HG02798 (cell line): ENCODE data around the gene CNGA4.

Source experiments
- ATAC-seq: cut with Tn5 transposase; IDR thresholded peaks from one replicate; pipeline ENCODE4 v1.9.1; 2021; ENCODE audit warnings: mild to moderate bottlenecking; ENCODE audit not compliant: unreplicated experiment, poor library complexity

Gene CNGA4

DNA sequence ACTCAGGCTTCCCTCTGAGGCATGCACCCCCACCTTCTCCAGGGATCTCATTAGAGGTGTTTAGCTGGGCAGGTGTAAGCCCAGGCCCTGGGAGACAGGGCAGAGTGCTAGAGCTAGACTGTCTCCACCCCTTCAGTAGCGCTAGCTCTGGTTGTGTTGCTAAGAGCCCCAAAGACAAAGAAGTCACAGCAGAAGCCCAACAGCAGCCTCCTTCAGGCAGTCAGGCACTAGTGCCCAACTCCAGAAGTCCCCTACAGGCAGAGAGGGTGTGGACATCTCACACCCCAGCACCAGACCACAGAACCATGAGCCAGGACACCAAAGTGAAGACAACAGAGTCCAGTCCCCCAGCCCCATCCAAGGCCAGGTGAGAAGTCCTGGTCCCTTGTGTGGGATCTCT, at the start of gene CNGA4:
CNGA4 (plus strand) TSS at position 188 of the 400 bp plus-strand sequence; CDS start at position 306, 118 bp downstream.
- no peak for ATAC-seq

DNA sequence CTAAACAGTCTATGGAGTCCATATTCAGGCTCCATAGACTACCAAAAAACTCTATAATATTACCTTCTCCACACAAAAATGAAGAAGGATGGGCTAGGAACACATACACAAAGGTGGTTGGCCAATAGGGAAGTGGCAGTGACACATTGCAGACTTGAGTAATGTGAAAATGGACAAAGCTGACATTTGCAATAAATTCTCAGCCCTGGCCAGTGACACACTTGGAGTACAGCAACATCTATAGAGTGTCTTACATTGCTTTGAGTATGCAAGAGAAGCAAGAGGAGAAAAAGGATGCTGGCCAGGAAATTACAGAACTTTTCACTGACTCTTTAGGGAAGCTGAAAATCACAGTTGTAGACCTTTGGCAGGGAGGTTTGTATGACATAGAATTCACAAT, 47.1 kb upstream of the CNGA4 start:
- ATAC-seq: no peak

DNA sequence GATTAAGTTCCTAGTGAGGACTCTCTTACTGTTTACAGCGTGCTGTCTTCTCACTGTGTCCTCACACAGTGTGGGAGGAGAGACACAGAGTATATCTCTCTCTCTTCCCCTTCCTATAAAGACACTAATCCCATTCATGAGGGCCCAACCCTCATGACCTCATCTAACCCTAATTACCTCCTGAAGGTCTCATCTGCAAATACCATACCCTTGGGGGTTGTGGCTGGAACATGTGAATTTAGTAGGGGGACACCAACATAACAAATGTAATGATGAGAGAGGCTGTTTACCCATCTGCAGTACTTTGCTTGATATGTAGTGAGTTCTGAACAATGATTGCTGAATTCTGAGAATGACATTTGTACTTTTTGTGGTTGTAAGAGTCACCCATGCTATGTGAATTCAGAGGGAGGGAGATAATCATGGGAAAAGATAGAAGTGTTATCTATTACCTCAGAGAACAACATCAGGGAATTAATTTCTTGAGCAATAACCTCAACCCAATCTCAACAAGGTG, 44.8 kb upstream of the CNGA4 start:
- ATAC-seq: no peak

DNA sequence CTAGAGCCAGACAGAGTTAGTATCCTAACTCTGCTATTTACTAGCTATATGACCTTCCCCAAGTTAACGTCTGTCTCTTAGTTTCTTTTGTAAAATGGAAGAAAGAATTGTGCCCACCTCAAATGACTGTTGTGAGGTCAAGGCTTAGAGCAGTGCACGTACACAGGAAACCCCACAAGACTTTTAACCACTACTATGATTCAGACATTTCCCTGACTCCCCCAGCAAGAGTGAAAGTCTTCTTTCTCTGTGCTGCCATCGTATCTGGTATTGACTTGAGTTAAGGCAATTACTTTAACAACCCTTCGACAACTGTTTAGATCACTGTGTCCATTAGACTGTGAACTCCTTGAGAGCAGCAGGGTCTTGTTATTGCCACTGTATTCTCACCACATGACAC, 42.5 kb upstream of the CNGA4 start:
- ATAC-seq: no peak

DNA sequence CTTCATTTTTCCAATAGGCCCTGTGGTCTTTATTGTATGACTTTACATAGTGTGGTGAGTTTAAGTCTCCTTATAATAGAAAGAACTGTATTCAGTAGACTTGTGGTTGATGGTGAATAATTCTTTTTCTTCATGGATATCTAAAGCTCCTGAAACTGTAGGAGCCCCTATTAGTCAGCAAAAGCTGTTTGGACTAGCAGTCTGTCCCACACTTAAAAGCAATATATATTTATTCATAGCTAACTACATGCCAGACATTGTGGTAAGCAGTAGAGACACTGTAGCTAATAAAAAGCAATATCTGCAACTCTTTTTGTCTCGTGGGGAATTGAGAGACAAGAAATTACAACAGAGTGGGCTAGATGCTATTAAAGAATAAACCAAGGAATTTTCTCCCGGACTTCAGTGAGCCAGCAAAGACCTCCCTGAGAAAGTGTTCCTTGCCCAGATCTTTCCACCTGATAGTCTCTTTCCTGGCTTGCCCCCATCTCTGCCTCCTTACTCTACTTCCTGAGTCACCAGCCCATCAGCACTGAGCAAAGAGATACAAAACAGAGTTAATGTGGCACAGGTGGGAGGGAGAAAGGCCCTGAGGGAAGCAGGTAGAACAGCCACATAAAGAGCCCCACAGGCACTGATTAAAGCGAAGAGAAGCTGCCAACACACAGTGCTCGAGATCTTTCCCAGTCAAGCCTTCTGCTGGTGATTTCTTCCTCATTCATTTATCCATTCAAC, 41.3 kb upstream of the CNGA4 start:
- no peak for ATAC-seq

- no peak for ATAC-seq
These were observed 39.6 kb upstream of the CNGA4 start, which contains the start of gene OR52W1 for GRCh38 chr11:6199174-6199810. OR52W1 (plus strand) TSS chr11:6199224; CDS start chr11:6199224, 0 bp downstream.

- no peak for ATAC-seq
These were observed 37.9 kb upstream of the CNGA4 start for GRCh38 chr11:6200975-6201374.

DNA sequence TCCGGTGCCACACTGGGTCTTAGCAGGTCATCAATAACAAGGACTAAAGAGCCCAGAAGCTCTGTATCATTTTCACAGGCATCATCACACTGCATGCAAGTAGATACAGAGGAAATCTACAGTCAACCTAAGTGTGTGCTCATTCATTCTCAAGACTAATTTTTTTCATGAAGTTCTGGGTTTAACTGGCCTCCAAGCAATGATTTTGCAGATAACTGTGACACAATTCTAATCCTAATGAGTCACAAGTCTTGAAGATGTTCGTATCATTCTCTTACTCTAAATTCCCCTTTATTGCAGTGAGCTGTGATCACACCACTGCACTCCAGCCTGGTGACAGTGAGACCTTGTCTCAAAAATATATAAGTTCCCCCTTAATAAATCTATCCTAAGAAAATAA, 37.4 kb upstream of the CNGA4 start:
- ATAC-seq: no peak

GRCh38 chr11:6202041-6202440, 36.8 kb upstream of the CNGA4 start:
- no peak for ATAC-seq

- peak; percentile 75 for ATAC-seq
These were observed 35.6 kb upstream of the CNGA4 start for GRCh38 chr11:6203327-6203726.

- no peak for ATAC-seq
These were observed 34.2 kb upstream of the CNGA4 start for GRCh38 chr11:6204706-6205105.

DNA sequence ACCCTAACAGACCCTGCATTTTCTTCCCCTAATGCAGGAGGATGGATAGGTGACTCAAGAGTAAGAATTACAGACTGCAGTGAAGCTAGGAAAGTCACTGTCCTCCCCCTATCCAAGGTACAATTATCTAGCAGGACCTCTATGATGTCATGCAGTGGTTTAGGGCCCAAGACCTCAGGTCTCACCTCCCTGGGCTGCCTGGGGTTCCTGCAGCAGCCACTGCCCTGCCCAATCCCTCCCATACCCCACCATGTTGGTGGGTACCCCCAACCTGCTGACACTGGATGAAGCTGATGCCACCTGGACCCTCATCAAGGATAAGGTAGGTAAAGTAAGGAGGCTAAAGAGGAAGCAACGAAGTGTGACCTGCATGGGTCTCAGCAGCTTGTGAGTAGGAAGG, 33.5 kb upstream of the CNGA4 start, which contains the start of gene C11orf42:
C11orf42 (plus strand) TSS at position 192 of the 400 bp plus-strand sequence; CDS start at position 251, 59 bp downstream.
- no peak for ATAC-seq

DNA sequence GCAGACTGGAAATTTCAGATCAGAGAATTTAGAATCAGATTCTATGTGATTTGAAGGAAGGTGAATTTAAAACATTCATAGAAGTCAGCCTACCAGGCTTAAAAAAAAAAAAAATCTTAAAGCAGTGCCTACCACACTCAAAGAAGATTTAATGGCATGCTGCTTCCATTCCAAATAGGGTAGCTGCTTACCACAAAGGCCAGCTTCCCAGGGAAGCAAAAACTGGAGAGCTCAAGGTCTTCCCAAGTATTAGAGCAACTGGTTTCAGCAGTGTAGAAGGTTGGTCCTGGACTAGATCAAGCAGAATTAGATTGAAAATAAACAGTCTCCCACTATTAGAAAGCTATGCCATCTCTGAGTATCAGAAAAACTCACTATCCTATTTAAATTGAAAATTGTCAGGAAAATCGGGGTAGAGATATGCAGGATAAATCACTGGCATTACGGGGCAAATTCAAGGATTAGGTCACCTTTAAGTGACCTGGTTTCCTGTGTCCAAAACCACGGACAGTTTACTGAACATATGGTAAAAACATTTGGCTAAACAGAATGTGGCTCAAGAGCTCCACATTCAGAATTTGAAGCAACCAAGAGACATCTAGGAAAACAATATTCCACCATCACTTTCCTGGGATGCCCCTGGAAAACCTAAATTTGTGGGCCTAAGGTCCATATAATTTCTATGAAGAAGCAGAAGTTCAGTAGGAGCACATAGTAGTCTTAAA, 32.3 kb upstream of the CNGA4 start:
- no peak for ATAC-seq

DNA sequence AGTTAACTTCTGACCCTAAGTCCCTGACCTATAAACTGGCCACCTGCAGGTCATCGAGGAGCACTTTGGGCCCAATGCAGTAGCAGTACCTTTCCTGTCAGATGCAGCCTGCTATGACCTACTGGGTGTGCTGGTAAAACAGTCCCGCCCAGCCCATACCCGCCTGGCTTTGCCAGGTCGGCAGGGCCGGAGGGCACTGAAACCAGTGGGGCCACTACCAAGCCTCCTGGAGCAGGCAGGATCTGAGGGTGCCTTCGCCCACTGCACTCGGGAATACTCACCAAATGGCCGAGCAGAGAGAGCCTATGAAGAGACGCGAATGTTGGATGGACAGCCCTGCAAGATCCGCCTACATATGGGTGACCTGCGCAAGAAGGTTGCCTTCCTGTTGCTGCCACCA, 29.1 kb upstream of the CNGA4 start:
- ATAC-seq: no peak

DNA sequence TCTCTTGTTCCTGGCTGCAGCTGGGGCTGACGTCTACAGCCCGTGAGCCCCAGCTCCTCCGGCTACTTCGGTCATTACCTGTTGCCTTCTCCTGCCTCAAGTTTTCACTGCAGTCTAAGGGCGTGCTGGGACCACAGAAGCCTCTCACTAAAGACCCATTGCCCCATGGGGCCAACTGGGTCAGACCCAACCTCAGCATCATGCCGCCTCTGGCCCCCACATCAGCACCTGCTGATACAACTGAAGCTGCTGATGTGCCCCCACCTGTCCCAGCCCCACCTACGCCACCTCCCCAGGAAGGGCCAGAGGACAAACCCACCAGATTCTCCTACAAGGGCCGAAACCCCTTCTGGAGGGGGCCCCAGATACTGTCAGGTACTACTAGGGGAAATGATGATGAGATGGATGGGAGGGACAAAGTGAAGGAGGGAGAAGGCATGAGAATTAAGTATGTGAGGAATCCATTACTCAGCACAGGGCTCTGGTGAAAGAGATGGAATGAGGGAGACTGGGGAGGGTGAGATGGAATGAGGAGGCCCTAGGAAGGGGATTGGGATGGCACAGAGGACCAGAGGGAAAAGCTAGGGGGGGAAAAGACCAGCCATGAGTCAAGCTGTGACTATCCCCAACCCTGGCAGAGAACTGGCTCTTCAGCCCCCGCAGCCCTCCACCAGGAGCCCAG, 28.5 kb upstream of the CNGA4 start:
- ATAC-seq: no peak

DNA sequence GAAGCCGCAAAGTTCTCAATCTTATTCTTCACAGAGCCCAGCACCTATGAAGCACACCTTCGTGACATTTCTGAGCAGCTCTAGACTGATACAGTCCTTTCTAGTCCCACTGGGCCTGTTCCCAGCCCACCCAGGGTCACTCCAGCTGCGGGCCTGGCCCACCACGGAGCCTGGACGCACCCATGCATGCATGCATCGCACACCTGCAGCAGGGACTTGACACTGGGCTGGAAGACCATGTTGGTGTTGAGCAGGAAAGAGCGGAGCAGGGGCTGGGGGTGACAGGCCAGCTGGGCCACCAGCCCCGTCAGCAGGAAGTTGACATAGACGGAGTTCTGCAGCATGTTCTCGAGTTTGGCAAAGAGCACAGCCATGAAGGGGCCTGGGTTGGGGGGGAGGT, 24.4 kb upstream of the CNGA4 start:
- no peak for ATAC-seq

GRCh38 chr11:6216501-6216900, 22.4 kb upstream of the CNGA4 start:
- no peak for ATAC-seq

- no peak for ATAC-seq
These were observed 21.2 kb upstream of the CNGA4 start for GRCh38 chr11:6217722-6218121.

- ATAC-seq: no peak
These were observed 19.5 kb upstream of the CNGA4 start for GRCh38 chr11:6219359-6219758.

GRCh38 chr11:6223854-6224253, 15.0 kb upstream of the CNGA4 start:
- no peak for ATAC-seq
